ENCODE measurements around the gene DYNLT3. TPM values are rescaled to one million over a fixed set of nuclear protein-coding genes. Genes with fewer than 3 reads are reported as not detected.

DYNLT3 gene, protein sequence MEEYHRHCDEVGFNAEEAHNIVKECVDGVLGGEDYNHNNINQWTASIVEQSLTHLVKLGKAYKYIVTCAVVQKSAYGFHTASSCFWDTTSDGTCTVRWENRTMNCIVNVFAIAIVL
- 50.9 and 54.8 TPM in 2 replicates for total RNA-seq (2014; rRNA removed)
- polyA plus RNA-seq (2012), result 28.4 TPM

DNA sequence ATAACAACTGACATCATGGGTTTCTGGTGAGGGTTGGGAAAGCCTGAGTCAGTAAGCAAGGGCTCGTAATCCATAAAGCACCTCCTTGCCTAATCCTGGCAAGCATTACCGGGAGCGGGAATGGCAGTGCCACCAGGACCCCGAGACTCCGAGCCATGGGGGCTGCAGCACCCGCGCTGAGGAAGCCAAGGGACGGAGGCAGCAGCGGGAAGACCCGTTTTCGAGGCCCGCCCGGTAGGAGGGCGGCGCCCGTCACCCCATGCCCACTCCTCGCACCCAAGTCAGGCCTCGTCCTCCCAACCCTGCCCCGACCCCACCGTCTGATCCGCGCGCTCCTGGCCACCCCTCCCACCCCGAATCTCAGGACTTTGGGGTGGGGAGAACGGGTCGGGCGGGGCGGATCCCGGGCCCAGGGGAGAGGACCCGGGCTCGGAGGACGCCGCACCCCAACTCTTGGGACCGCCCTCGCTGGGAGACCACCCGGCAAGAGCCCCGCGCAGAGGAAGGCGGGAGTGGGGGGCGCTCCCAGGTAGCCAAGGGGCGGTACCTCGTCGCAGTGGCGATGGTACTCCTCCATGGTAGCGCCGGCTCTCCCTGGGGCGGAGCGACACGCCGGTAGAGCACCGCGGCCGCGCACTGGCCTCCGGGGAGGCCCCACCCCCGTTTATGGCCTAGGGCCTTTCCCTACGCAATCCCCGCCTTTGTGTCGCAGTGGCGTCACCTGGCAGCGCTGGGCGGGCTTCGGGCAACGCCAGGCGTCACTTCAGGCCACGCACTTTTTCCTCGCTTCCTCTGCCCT is at the start of gene DYNLT3:
Gene DYNLT3 (minus strand): TSS at position 638 of the 799 bp plus-strand sequence. CDS start 61 bp downstream, at position 577.
- DNase-seq (ENCODE audit: low read depth), result peak; percentile 74

DNA sequence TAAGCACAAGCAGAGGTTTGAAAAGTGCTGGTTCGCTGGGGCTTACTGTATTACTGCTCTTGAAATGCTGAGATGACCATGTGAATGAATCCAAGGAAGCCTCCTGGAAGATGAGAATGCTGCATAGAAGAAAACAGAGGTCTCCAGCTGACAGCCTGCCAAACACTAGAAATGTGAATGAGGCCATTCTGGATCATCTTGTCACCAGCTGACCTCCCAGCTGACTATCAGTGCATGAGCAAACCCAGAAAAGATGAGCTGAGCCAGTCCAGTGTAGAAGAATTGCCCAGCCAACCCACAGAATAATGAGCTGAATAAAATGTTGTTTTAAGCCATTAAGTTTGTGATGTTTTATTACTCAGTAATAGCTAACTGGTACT is 49.1 kb upstream of the DYNLT3 start:
- no peak for DNase-seq (ENCODE audit: low read depth)

DNA sequence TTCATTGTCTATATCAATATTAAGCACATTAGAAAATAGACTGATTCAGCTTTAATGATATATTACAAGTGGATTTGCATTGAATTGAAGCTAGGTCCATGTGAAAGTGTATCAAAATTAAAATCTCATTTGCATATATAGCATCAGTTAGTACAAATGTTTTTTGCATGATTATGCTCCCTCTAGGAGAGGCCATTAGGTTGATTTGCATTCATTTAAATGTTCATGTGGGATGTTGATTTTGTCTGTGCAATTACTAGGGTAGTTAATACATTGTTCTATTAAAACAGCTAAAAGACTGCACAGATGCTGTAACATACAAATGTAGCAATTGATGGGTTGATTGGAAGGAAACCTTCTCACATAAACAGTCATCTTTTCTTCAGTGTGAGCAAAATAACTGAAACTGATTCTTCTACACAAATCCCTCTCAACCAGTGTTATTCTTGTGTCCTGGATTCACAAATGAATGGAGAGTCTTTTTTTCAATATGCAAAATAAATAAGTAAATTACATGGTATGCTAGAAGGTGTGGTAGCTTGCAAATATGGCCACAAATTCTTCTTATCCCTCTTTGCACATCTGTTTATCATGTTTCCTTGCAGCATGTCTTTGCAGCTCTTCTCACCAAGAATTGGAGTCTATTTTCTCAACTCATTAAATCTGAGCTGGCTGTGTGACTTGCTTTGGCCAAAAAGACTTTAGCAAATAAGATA is 48.6 kb upstream of the DYNLT3 start:
- DNase-seq (ENCODE audit: low read depth), result no peak

DNA sequence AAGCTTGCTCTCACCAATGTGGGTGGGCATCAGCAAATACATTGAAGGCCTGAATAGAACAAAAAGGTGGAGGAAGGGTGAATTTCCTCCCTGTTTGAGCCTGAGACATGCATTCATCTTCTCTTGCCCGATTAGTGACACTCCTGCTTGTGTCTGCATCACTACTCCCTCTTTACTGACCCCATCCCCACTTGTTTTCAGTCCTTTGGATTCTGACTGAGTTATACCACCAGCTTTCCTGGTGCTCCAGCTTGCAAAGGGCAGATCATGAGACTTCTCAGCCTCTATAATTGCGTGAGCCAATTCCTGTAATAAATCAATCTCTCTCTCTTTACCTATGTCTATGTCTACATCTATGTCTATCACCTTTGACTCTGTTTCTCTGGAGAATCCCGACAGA is 47.4 kb upstream of the DYNLT3 start:
- no peak for DNase-seq (ENCODE audit: low read depth)

DNA sequence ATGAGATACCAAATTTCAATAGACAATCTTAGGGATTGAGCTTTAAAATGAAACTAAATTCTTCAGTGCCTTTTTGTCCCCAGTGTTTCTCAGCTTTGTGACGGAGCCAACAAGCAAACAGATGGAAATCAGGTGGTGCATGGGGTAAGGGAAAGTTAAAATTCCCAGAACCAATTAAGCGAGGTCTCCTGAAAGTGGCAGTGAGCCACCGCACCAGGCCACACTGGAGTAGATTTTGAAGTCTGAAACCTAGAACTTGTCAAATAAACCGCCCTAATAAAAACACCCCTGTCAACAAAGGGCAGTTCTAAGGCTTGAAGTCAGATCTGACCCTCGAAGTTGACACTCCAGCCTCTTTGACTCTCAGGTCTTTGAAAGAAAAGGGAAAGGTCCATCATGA is 40.6 kb upstream of the DYNLT3 start:
- no peak for DNase-seq (ENCODE audit: low read depth)

DNA sequence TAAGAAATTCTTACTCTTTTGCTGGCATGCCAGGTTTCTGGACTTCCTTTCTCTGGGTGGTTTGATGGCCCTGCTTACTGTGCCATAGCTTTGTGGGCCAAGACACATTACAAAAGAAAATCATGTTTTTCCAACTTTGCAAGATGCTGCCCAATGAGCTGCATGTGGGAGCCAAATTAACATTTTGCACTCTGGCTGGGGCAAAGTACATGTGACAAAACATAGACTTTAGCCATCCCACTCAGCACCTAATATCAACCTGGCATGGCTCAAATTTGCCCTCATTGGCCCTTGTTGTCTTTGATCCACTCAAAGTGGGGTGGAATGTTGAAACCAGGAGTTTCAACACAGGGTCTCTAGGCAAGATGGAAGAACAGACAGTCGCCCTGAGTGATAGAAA is 40.0 kb upstream of the DYNLT3 start:
- DNase-seq (ENCODE audit: low read depth), result no peak

DNA sequence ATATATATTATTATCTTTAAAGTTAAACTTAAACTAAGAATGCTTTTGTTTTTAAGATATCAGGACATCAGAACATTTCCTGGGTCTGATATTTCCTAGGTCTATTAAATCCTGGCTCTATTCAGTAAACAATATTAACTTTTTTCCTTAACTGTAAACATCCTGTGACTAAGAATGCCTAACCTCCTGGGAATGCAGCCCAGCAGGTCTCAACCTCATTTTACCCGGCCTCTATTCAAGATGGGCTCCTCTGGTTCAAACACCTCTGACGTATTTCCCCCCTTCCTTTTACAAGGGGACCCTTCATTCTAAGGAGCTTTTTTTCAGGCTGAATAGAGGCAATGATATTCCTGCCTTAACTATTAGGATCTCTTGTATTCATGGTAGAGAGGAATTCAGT is 35.8 kb upstream of the DYNLT3 start:
- DNase-seq (ENCODE audit: low read depth), result no peak

DNA sequence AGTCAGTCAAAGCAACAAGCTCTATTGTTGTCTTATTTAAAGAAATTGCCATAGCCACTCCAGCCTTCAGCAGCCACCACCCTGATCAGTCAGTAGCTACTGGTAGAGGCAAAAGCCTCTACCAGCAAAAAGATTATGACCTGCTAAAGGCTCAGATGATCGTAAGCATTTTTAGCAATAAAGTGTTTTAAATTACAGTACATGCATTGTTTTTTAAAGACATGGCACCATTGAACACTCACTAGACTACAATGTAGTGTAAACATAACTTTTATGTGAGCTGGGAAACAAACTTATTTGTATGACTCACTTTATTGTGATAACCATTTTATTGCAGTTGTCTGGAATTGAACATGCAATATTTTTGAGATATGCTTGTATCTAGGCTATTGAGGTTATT is 32.3 kb upstream of the DYNLT3 start:
- DNase-seq (ENCODE audit: low read depth), result peak; percentile 32

DNA sequence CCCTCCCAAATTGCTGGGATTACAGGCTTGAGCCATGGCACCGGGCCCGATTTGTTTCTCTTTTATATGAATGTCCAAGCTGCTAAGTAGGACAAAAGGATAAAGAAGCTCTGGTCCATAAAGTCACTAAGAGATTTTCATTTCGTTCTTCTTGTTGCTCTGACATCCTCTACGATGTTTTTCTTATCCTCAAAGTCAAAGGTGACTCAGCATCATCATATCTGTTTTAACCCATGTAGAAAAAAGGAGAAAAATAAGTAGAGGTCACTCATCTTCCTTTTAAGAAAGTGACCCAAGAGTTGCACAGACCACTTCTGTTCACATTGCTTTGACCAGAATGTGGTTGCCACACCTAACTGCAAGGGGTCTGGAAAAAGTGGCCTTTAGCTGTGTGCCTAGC is 29.3 kb upstream of the DYNLT3 start:
- DNase-seq (ENCODE audit: low read depth), result no peak

DNA sequence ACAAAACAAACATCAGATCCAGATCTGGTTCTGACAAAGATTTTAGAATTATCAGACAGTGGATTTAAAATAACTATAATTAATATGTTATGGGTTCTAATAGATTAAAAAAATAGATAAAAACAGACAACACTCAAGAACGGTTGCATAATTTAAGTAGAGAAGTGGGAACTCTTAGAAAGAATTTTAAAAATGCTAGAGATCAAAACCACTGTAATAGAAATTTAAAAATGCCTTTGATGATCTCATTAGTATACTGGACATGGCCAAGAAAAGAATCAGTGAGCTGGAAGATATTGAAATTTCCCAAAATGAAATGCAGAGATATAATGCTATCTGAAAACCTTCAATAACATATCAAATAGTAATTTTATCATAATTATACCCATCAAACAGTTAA is 28.3 kb upstream of the DYNLT3 start:
- no peak for DNase-seq (ENCODE audit: low read depth)

DNA sequence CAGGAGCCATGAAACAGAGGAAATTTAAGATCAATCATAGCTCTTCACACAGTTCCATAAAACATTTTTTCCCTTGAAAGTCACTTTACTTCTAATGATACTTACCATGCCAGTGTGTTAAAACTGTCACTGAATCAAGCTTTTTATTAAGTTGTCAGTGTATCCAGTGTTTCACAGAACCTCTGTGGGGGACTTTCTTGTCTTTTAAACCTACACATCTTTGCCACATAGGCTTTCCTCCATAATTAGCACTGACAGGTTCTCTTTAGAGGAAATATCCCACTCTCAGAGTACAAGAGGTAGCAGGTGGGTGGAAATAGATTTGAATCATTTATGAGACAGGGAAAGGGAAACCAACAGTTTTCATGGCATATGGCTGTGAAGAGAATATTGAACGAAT is 25.8 kb upstream of the DYNLT3 start:
- no peak for DNase-seq (ENCODE audit: low read depth)

DNA sequence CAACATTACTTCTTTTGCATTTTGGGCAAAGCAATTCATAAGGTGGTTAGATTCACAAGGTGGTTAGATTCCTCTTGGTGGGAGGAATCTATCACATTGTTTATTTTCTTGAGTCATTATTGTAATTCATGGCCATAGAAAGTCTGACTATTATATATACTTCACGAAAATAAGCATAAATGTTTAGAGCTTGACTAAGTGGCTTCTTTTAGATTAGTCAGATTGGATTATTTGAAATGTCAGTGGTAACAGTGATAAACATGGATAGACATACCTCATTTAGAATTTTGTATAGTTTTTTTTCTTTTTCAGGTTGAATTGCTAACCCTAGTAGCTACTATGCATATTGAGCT is 24.9 kb upstream of the DYNLT3 start:
- DNase-seq (ENCODE audit: low read depth), result no peak

DNA sequence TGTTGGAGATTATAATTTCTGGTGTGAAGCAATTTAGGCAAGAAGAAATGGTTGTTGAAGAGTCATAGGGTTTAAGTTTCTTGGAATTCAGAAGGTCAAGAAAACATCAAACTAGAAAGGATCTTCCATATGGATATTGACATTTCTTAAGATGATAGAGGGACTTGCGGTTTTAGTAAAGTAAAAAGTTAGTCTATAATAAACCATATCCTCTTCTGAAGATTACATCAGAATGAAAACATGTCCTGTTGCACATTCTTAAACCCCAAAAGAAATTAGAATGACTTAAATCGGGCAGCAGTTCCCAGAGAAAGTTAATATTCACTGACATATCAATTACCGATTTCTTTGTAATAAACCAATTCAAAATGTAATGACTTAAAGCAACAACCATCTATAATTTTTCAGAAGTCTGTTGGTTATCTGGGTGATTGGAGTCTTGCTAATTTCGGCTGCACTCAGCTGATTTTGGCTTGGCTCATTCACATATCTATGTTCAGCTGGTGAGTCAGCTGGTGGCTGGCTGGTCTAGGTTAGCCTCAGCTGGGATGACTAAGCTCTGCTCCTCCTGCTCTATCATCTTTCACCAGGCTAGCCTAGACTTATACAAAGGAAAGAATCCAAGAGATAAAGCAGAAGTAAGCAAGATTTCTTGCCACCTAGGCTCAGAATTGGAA is 24.4 kb upstream of the DYNLT3 start:
- DNase-seq (ENCODE audit: low read depth), result peak; percentile 85

DNA sequence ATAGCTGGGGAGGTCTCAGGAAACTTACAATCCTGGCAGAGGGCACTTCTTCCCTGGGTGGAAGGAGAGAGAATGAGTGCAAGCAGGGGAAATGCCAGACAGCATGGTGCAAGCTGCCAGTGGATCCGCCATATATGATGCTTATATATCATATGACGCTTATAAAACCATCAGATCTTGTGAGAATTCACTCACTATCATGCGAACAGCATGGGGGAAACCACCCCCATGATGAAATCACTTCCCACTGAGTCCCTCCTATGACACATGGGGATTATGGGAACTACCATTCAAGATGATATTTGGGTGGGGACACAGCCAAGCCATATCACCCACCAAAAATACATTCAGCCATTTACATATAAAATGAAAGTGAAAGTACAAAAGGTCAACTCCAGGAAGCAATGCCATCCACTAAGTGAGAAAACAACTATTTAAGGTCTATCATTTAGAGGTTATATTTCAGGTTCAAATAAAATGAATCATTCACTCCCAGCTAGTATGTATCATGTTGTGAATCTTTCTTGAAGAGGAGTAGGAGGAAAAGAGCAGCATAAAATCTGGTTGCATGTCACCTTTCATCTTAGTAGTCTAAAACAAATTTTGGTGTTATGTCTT is 20.3 kb upstream of the DYNLT3 start:
- DNase-seq (ENCODE audit: low read depth), result no peak

DNA sequence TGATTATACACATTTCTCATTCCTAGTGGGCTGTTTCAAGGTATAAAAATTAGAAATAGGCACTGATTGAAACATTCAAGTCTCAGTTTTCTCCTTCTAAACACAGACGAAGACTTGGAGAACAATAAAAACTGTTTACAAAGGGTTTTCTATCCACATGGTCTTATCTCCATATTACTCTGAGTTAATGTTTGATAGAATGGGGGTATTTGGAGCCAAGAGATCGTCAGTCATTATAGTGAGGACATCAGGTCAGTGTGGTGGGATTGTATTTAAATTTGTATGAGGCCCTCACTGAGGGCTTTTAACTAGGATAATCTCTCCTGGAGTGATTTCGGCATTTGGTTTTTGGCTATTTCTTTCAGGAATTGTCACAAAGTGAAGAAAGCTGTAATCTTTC is 16.4 kb upstream of the DYNLT3 start:
- no peak for DNase-seq (ENCODE audit: low read depth)

DNA sequence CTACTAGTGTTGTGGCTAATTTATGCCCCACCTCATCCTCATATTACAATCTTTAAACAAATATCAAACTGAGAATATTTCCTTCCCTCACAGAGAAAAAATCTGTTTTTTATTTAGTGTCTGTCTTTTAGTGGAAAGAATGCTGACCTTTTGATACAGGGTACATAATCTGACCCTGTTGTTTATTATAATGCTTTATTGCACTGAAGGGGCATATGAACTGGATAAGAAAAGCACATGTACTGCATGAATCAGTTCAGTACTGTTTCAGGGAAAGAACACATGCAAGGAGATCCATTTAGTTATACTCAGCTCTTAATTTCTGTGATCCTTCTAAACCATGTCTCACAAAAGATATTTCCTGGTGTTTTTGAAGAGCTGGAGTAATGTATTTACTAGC is 15.5 kb upstream of the DYNLT3 start:
- no peak for DNase-seq (ENCODE audit: low read depth)

DNA sequence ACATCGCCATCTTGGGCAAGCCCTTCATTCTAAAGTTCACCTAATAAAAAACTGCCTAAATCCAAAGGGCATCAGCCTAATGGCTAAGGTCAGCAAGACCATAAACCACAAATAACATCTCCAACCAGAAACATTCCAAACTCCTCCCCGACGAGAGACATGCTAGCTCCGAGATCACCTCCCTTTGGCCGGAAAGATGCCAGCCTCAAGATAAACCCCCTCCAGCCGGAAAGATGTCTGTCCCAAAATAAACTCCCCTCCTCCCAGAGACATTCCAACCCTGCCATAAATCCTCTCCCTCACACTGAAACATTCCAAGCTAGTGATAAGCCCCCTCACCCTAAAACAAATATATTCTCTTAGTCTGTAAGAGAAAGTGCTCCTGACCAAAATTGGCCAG is 13.3 kb upstream of the DYNLT3 start:
- DNase-seq (ENCODE audit: low read depth), result no peak

DNA sequence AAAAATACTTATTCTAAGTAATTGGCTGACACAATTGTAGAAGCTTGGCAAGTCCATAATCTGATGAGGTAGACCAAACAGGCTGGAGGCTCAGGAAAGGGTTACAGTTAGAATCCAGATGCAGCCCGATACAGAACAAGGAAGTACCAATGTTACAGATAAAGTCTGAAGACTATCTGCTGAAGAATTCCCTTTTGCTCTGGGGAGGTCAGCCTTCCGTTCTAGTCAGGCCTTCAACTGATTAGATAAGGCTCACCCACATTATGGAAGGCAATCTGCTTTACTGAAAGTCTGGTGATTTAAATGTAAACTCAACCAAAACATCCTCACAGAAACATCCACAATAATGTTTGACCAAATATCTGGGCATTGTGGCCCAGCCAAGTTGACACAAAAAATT is 7.4 kb upstream of the DYNLT3 start:
- DNase-seq (ENCODE audit: low read depth), result no peak

DNA sequence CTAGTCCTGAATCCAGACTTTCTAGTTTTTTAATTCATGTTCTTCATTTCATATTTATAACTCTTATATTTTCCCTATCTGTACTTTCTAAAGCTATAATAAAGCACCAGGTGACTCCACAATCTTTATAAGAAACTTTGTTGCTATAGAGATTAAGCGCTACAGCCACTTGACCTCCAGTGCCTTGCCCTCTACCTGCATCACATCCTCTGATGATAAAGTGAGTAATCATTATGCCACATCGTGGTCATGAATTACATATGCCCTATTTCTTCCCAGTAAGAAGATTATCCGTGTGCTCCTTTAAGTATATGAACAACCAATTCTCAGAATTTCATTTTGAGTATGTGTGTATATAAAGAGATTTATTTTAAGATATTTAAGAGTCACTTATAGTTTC is 6.8 kb upstream of the DYNLT3 start:
- DNase-seq (ENCODE audit: low read depth), result no peak

DNA sequence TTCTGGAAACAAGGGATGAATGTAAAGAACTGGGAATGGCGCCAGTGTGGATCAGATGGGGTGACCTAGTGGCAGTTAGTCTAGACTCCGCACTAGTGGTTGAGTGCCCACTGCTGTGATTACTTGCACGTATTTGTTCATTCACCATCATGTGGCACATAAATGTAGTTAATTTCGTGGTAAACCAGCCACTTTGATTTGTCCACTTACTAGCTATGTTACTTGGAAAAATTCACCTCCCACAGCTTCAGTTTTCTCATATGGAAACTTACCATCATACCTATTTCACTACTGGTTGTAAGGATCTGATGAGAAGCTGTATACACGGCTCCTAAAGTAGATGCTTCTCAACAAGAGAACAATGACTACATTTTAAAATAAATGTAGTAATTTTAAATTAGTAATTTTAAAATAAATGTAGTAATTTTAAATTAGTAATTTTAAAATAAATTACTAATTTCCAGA is 394 bp upstream of the DYNLT3 start:
- no peak for DNase-seq (ENCODE audit: low read depth)

DNA sequence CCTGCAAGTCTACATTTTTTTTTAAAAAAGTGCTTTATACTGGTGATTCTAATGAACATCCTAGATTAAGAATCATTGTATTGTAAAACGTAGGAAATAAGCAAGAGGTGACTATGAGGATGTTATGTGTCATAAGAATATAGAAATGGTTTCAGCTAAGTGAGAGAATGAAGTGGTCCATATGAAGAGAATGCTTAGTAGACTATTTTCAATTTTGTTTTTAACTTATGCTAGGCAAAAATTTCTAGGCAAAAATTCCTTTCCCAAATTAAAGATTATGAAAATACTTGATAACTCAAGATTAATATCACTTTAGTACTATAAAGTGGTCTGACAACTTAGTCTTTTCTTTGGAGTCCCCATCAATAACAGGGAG is 825 bp downstream of the DYNLT3 start:
- no peak for DNase-seq (ENCODE audit: low read depth)

DNA sequence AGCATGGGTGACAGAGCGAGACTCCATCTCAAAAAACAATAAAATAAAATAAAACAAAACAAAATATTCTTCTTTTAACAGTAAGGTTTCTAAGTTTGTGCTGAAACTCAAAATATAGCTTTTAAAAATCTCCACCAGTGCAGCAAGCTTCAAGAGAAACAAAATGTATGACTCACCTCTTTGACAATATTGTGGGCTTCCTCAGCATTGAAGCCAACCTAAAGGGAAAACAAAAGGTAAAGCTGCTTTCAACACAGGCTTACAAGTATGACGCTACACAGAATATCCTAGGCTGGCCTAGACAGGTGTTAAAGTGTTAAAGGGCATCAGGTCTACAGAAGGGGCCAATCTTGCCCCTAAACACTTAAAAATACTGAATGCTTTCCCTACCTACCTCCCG is 1.2 kb downstream of the DYNLT3 start:
- DNase-seq (ENCODE audit: low read depth), result no peak

Measured in LHCN-M2 (cell line).